IMR-90 (cell line): ENCODE measurements around the gene WDR47. TPM values are rescaled to one million over a fixed set of nuclear protein-coding genes. Genes with fewer than 3 reads are reported as not detected.

Experiments
- ATAC-seq: fragments of 200-7000 bp; cut with Tn5 transposase; 2 replicates; pipeline ENCODE4 v1.9.1; 2020; ENCODE audit warnings: low read depth, mild to moderate bottlenecking, moderate library complexity
- BruUV-seq: library from RNA; stranded (reverse); fragments of 400-500 nt; replicated peaks from 2 replicates; lab custom pipeline; 2021; lab: Mats Ljungman, UMichigan
- CTCF ChIA-PET: fragments of 300-600 bp; formaldehyde crosslinking; extraction: SDS; loops from one replicate; lab custom pipeline; 2021; ENCODE audit warnings: antibody characterized with exemption; lab: Yijun Ruan, JAX
- POLR2A ChIA-PET: fragments of 300-600 bp; sonication (Branson Sonifier 250); formaldehyde crosslinking; loops from one replicate; lab custom pipeline; 2022; ENCODE audit warnings: antibody characterized with exemption; ENCODE audit not compliant: unreplicated experiment; lab: Charles Lee
- DNase-seq: peaks from one replicate; pipeline ENCODE4 v3.0.0; 2013
- H2AFZ ChIP-seq: replicated peaks from 2 replicates; pipeline ENCODE3; 2013; ENCODE audit warnings: low read length, mild to moderate bottlenecking; ENCODE audit not compliant: poor library complexity
- H2AK5ac ChIP-seq: 2 replicates; pipeline ENCODE4 v1.6.1; 2013; ENCODE audit warnings: low read depth, low read length, inconsistent platforms
- H2AK9ac ChIP-seq: replicated peaks from 2 replicates; pipeline ENCODE3; 2013; ENCODE audit warnings: mild to moderate bottlenecking, low read depth, low read length, moderate library complexity; ENCODE audit not compliant: poor library complexity
- H2BK120ac ChIP-seq: 2 replicates; pipeline ENCODE4 v1.6.1; 2013; ENCODE audit warnings: low read depth, low read length, inconsistent platforms
- H2BK15ac ChIP-seq: 3 replicates; pipeline ENCODE4 v1.6.1; 2013; ENCODE audit warnings: low read depth, low read length, inconsistent platforms
- H2BK20ac ChIP-seq: 2 replicates; pipeline ENCODE4 v1.6.1; 2013; ENCODE audit warnings: low read depth, mild to moderate bottlenecking, inconsistent platforms, low read length, moderate library complexity
- H2BK5ac ChIP-seq: 2 replicates; pipeline ENCODE4 v1.6.1; 2013; ENCODE audit warnings: mild to moderate bottlenecking, low read depth, low read length, inconsistent platforms; ENCODE audit not compliant: poor library complexity, severe bottlenecking
- H3K14ac ChIP-seq: replicated peaks from 2 replicates; pipeline ENCODE4 v1.6.1; 2013; ENCODE audit warnings: low read depth, low read length, inconsistent platforms
- H3K18ac ChIP-seq: 2 replicates; pipeline ENCODE4 v1.6.1; 2013; ENCODE audit warnings: low read depth, low read length, control low read depth
- H3K23ac ChIP-seq: 2 replicates; pipeline ENCODE4 v1.6.1; 2013; ENCODE audit warnings: low read depth, low read length, inconsistent platforms
- H3K27ac ChIP-seq: 2 replicates; pipeline ENCODE4 v1.5.1; 2013; ENCODE audit warnings: mild to moderate bottlenecking, control low read depth, low read length; ENCODE audit not compliant: insufficient read depth
- H3K27me3 ChIP-seq: 2 replicates; pipeline ENCODE4 v1.6.1; 2013; ENCODE audit warnings: low read length; ENCODE audit not compliant: control insufficient read depth, insufficient read depth
- H3K36me3 ChIP-seq: 2 replicates; pipeline ENCODE4 v1.6.1; 2013; ENCODE audit warnings: low read length, mixed read lengths; ENCODE audit not compliant: control insufficient read depth, insufficient read depth
- H3K4ac ChIP-seq: 2 replicates; pipeline ENCODE4 v1.6.1; 2013; ENCODE audit warnings: low read depth, low read length, inconsistent platforms
- H3K4me1 ChIP-seq: 2 replicates; pipeline ENCODE4 v1.6.1; 2013; ENCODE audit warnings: low read length, mixed read lengths; ENCODE audit not compliant: control insufficient read depth, insufficient read depth
- H3K4me2 ChIP-seq: 2 replicates; pipeline ENCODE4 v1.6.1; 2013; ENCODE audit warnings: low read depth, mild to moderate bottlenecking, control low read depth, low read length, moderate library complexity
- H3K4me3 ChIP-seq: 2 replicates; pipeline ENCODE4 v1.5.1; 2013; ENCODE audit warnings: low read depth, mild to moderate bottlenecking, control low read depth, low read length, moderate library complexity; ENCODE audit not compliant: insufficient read depth
- H3K56ac ChIP-seq: 2 replicates; pipeline ENCODE4 v1.6.1; 2013; ENCODE audit warnings: low read length, inconsistent platforms; ENCODE audit not compliant: insufficient read depth; ENCODE audit errors: extremely low read depth
- H3K79me1 ChIP-seq, 2 experiments: 2 replicates each; pipeline ENCODE4 v1.6.1; 2013; ENCODE audit warnings: low read length in 2 of 2, inconsistent platforms in 1 of 2, low read depth in 1 of 2
- H3K9ac ChIP-seq: 2 replicates; pipeline ENCODE4 v1.6.1; 2013; ENCODE audit warnings: low read depth, low read length, control low read depth
- H3K9me1 ChIP-seq: 2 replicates; pipeline ENCODE4 v1.6.1; 2013; ENCODE audit warnings: low read length, inconsistent platforms; ENCODE audit not compliant: insufficient read depth
- H3K9me3 ChIP-seq: 2 replicates; pipeline ENCODE4 v1.6.1; 2013; ENCODE audit warnings: low read length; ENCODE audit not compliant: control insufficient read depth, insufficient read depth
- H4K20me1 ChIP-seq: 2 replicates; pipeline ENCODE4 v1.6.1; 2013; ENCODE audit warnings: low read length, inconsistent platforms; ENCODE audit not compliant: insufficient read depth
- H4K5ac ChIP-seq: 2 replicates; pipeline ENCODE4 v1.6.1; 2013; ENCODE audit warnings: mild to moderate bottlenecking, low read depth, low read length, control low read depth
- H4K8ac ChIP-seq, 2 experiments: 2 replicates each; pipeline ENCODE4 v1.6.1; 2013; ENCODE audit warnings: low read depth in 2 of 2, low read length in 2 of 2, control low read depth in 1 of 2, inconsistent platforms in 1 of 2
- H4K91ac ChIP-seq: 2 replicates; pipeline ENCODE4 v1.6.1; 2013; ENCODE audit warnings: low read depth, low read length, inconsistent platforms; ENCODE audit not compliant: insufficient read depth
- BHLHE40 ChIP-seq: fragments of 150-350 bp; IDR thresholded peaks from 2 replicates; pipeline ENCODE4 v1.6.1; 2016; ENCODE audit warnings: mild to moderate bottlenecking, low read depth, low read length
- CEBPB ChIP-seq: IDR thresholded peaks from 2 replicates; pipeline ENCODE4 v1.6.1; 2012; ENCODE audit warnings: low read depth, low read length, improper control_type of control experiment
- CHD1 ChIP-seq: IDR thresholded peaks from 2 replicates; pipeline ENCODE4 v1.6.1; 2012; ENCODE audit warnings: low read depth, low read length, improper control_type of control experiment
- CTCF ChIP-seq: conservative IDR thresholded peaks from 2 replicates; pipeline ENCODE4 v1.5.1; 2012; ENCODE audit warnings: mild to moderate bottlenecking, low read depth, low read length, improper control_type of control experiment
- FOS ChIP-seq: fragments of 150-350 bp; IDR thresholded peaks from 2 replicates; pipeline ENCODE4 v1.6.1; 2016; ENCODE audit warnings: low read depth, low read length
- MAFK ChIP-seq: IDR thresholded peaks from 2 replicates; pipeline ENCODE4 v1.6.1; 2012; ENCODE audit warnings: low read depth, low read length, improper control_type of control experiment
- MAZ ChIP-seq: IDR thresholded peaks from 2 replicates; pipeline ENCODE4 v1.6.1; 2012; ENCODE audit warnings: low read depth, mild to moderate bottlenecking, low read length, improper control_type of control experiment, moderate library complexity, borderline replicate concordance
- MXI1 ChIP-seq: IDR thresholded peaks from 2 replicates; pipeline ENCODE4 v1.6.1; 2012; ENCODE audit warnings: low read depth, mild to moderate bottlenecking, low read length, moderate library complexity, borderline replicate concordance
- NFE2L2 ChIP-seq: fragments of 150-350 bp; IDR thresholded peaks from 2 replicates; pipeline ENCODE4 v1.6.1; 2016; ENCODE audit warnings: low read depth, mild to moderate bottlenecking, low read length
- POLR2A ChIP-seq: IDR thresholded peaks from 2 replicates; pipeline ENCODE4 v1.6.1; 2012; ENCODE audit warnings: mild to moderate bottlenecking, low read depth, low read length
- RAD21 ChIP-seq: IDR thresholded peaks from 2 replicates; pipeline ENCODE4 v1.6.1; 2012; ENCODE audit warnings: low read length, improper control_type of control experiment
- RCOR1 ChIP-seq: IDR thresholded peaks from 2 replicates; pipeline ENCODE4 v1.6.1; 2012; ENCODE audit warnings: mild to moderate bottlenecking, low read length, improper control_type of control experiment; ENCODE audit not compliant: insufficient replicate concordance
- RFX5 ChIP-seq: IDR thresholded peaks from 2 replicates; pipeline ENCODE4 v1.8.0; 2012; ENCODE audit warnings: low read depth, mild to moderate bottlenecking, low read length, moderate library complexity
- SMC3 ChIP-seq: fragments of 150-350 bp; IDR thresholded peaks from 2 replicates; pipeline ENCODE4 v1.6.1; 2016; ENCODE audit warnings: low read depth, mild to moderate bottlenecking, antibody characterized with exemption, low read length, moderate library complexity
- USF2 ChIP-seq: fragments of 150-350 bp; IDR thresholded peaks from 2 replicates; pipeline ENCODE4 v1.6.1; 2017; ENCODE audit warnings: mild to moderate bottlenecking, antibody characterized with exemption, low read length, low read depth
- WGBS, 2 experiments: methylation state at CpG; one replicate each; pipeline versions ENCODE4 v1.1.5 to v1.1.7; 2013; ENCODE audit warnings: missing lambda C conversion rate in 2 of 2; ENCODE audit not compliant: insufficient read length in 1 of 2; ENCODE audit errors: extremely low coverage in 2 of 2; 5-methylcytosine and 5-hydroxymethylcytosine counted together
- dilution Hi-C: fragments of 300-500 bp; cut with HindIII; formaldehyde crosslinking; loops from one replicate; pipeline ENCODE4 v1.14.3; 2018; ENCODE audit warnings: low sequenced_read_pairs; ENCODE audit not compliant: unreplicated experiment
- in situ Hi-C: fragments of 300-500 bp; cut with MboI; formaldehyde crosslinking; loops from 3 replicates; pipeline ENCODE4 v1.14.3; 2019; ENCODE audit warnings: low sequenced_read_pairs, inconsistent platforms, mixed read lengths
- intact Hi-C: fragments of 100-400 bp; cut with micrococcal nuclease; formaldehyde crosslinking; loops from 2 replicates; pipeline ENCODE4 v1.10.0; 2022
- polyA plus RNA-seq, 3 experiments: library from polyadenylated mRNA; depleted of rRNA; stranded (reverse); fragments of >200 nt; gene quantifications; 2 replicates each; pipeline ENCODE4 v1.2.3, GENCODE V29; 2012; ENCODE audit warnings: low replicate concordance in 1 of 3
- total RNA-seq: library from RNA; depleted of rRNA; stranded (reverse); fragments of >200 nt; gene quantifications from 2 replicates; pipeline ENCODE4 v1.2.3, GENCODE V29; 2012
- TF ChIP-seq, protein P1 (sequence below): fragments of 150-350 bp; IDR thresholded peaks from 2 replicates; pipeline ENCODE4 v1.6.1; 2016; ENCODE audit warnings: low read depth, mild to moderate bottlenecking, low read length, moderate library complexity, borderline replicate concordance

Gene WDR47
- total and polyA plus RNA-seq, 2 of the 4 experiments (the other 2 are of a cell fraction), result 8.2 to 17.4 TPM

DNA sequence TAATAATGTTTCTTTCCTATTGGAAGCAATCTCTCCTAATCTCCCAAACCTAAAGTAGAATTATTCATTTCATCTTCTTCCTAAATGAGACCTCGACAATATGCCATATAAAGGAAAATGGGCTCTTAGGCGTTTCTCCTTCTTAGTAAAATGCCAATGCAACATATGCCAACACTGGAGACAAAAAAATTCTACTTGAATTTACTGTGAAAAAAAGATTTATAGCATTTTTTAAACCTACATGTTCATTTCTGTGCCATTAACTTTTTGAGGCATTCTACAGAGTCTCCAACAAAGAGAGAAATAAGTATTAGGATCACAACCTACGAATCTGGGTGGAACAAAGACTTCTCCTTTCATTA, 1.3 kb downstream of the WDR47 start:
- intact Hi-C loops (no loop called here), in situ Hi-C loops (no loop called here), dilution Hi-C loops (no loop called here)
- Histone ChIP-seq H4K91ac (no peak overlapping the region), H2AFZ (no peak overlapping the region), H3K36me3 (no peaks in the 10 kb centered on the region), H3K9ac (peak overlapping the region; percentile 87), H3K27ac (peak overlapping the region; percentile 8; the same call in 1 of the 2 replicates), H2BK120ac (no peak overlapping the region), H3K9me3 (no peaks in the 10 kb centered on the region), H3K14ac (peak overlapping the region; percentile 24; the same call in 1 of the 2 replicates), H4K5ac (peak overlapping the region; percentile 59; the same call in 1 of the 2 replicates), H4K20me1 (peaks cover 5% of the 10 kb centered on the region; the same call in 1 of the 2 replicates), H2BK15ac (no peak overlapping the region), H2AK9ac (no peak overlapping the region), H3K79me1 (peaks cover 0 to 27% of the 10 kb centered on the region in 2 experiments; a peak in 2 of 4 replicates), H3K4me2 (peak overlapping the region; percentile 98), H3K4ac (no peak overlapping the region; the same call in 1 of the 2 replicates), H4K8ac (peak overlapping the region in 1 of 2 experiments; percentile 35; a peak in 1 of 4 replicates), H3K27me3 (no peaks in the 10 kb centered on the region), H3K23ac (peak overlapping the region; percentile 28; the same call in 1 of the 2 replicates), H3K56ac (peak overlapping the region; percentile 60; the same call in 1 of the 2 replicates), H2AK5ac (no peak overlapping the region), H3K9me1 (peaks cover 3% of the 10 kb centered on the region; the same call in 1 of the 2 replicates), H2BK5ac (peak overlapping the region; percentile 40), H3K4me1 (no peaks in the 10 kb centered on the region; the same call in 1 of the 2 replicates), H3K18ac (no peak overlapping the region), H3K4me3 (peak overlapping the region; percentile 99), H2BK20ac (no peak overlapping the region)
- DNase-seq, result no peak
- no CpG with 5 or more reads among the region's 3 CpGs for WGBS, 2 experiments
- ChIA-PET POLR2A (no interaction called here), CTCF (interaction anchor here (0.6 to 1.5 kb wide), 3 partner anchors 12 to 59 kb away, joined by 3 to 4 read pairs (median 4); no protein-coding TSS in a partner anchor)
- ATAC-seq, result no peak
- TF ChIP-seq CTCF (no peak), MAFK (no peak), MAZ (no peak), RCOR1 (no peak), FOS (no peak), CEBPB (no peak), USF2 (no peak), MXI1 (no peak), RAD21 (no peak), RFX5 (no peak), POLR2A (no peak), BHLHE40 (no peak), CHD1 (no peak), SMC3 (no peak), NFE2L2 (no peak)
- TF ChIP-seq, protein P1, sequence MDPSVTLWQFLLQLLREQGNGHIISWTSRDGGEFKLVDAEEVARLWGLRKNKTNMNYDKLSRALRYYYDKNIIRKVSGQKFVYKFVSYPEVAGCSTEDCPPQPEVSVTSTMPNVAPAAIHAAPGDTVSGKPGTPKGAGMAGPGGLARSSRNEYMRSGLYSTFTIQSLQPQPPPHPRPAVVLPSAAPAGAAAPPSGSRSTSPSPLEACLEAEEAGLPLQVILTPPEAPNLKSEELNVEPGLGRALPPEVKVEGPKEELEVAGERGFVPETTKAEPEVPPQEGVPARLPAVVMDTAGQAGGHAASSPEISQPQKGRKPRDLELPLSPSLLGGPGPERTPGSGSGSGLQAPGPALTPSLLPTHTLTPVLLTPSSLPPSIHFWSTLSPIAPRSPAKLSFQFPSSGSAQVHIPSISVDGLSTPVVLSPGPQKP, result no peak
- TSS peak; percentile 59 for BruUV-seq
